ENCODE measurements around the gene GCNT2.
"Not testable (repeated sequence)": the region's sequence is repeated elsewhere in the genome, so short reads cannot be mapped to it uniquely, and the experiment has no call there.

GCNT2 gene

DNA sequence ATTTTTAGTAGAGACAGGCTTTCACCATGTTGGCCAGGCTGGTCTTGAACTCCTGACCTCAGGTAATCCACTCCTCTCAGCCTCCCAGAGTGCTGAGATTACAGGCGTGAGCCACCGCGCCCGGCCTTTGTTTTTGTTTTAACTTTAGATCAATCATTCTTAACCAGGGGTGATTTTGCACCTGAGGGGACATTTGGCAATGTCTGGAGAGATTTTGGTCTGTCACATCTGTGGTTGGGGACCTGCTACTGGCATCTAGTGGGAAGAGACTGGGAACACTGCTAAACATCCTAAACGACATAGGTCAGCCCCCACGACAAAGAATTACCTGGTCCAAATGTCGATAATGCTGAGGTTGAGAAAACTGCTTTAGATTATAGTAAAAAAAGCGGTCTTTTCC is 91.0 kb downstream of the GCNT2 start:
- H3K4me3 ChIP-seq (ENCODE audit: low read length), result no peak overlapping the region
- TF ChIP-seq, protein P1, sequence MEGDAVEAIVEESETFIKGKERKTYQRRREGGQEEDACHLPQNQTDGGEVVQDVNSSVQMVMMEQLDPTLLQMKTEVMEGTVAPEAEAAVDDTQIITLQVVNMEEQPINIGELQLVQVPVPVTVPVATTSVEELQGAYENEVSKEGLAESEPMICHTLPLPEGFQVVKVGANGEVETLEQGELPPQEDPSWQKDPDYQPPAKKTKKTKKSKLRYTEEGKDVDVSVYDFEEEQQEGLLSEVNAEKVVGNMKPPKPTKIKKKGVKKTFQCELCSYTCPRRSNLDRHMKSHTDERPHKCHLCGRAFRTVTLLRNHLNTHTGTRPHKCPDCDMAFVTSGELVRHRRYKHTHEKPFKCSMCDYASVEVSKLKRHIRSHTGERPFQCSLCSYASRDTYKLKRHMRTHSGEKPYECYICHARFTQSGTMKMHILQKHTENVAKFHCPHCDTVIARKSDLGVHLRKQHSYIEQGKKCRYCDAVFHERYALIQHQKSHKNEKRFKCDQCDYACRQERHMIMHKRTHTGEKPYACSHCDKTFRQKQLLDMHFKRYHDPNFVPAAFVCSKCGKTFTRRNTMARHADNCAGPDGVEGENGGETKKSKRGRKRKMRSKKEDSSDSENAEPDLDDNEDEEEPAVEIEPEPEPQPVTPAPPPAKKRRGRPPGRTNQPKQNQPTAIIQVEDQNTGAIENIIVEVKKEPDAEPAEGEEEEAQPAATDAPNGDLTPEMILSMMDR (conservative IDR thresholded peaks at IDR 0.05; ENCODE audit: low read depth, low read length), result no peak
- no peak for DNase-seq (ENCODE audit: low read depth)

DNA sequence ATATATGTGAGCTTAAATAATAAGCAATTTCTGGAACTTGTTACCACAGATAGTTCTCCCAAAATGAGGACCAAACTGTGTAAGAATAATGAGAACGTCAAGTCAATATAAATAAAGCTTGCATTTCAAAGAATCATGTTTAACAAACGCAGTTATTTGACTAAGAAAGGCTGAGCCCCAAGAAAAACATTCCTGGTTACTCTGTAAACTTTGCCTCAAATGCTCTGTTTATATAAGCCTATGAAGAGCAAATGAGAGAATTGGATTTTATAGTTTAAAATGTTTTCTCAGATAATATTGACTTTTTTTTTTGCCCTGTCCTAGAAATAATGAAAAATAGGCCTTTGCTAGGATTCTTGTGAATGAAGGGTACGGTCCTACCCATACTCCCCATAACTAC is 91.9 kb downstream of the GCNT2 start:
- no peak for DNase-seq (ENCODE audit: low read depth)
- H3K4me3 ChIP-seq (ENCODE audit: low read length), result no peak overlapping the region
- TF ChIP-seq, protein P1 (conservative IDR thresholded peaks at IDR 0.05; ENCODE audit: low read depth, low read length), result no peak

- H3K4me3 ChIP-seq (ENCODE audit: low read length), result no peak overlapping the region
- no peak for DNase-seq (ENCODE audit: low read depth)
- TF ChIP-seq, protein P1 (conservative IDR thresholded peaks at IDR 0.05; ENCODE audit: low read depth, low read length), result no peak
Measured at GRCh38 chr6:10613723-10614122, 92.6 kb downstream of the GCNT2 start.

DNA sequence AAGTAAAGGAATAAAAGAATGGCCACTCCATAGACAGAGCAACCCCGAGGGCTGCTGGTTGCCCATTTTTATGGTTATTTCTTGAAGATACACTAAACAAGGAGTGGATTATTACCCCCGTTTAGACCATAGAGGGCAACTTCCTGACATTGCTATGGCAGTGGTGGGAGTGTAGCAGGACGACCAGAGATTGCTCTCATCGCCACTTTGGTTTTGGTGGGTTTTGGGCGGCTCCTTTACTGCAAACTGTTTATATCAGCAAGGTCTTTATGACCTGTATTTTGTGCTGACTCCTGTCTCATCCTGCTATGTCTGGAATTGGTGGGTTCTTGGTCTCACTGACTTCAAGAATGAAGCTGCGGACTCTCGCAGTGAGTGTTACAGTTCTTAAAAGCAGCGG is 94.5 kb downstream of the GCNT2 start:
- no peak for DNase-seq (ENCODE audit: low read depth)
- no peak overlapping the region for H3K4me3 ChIP-seq (ENCODE audit: low read length)
- TF ChIP-seq, protein P1 (conservative IDR thresholded peaks at IDR 0.05; ENCODE audit: low read depth, low read length), result no peak

DNA sequence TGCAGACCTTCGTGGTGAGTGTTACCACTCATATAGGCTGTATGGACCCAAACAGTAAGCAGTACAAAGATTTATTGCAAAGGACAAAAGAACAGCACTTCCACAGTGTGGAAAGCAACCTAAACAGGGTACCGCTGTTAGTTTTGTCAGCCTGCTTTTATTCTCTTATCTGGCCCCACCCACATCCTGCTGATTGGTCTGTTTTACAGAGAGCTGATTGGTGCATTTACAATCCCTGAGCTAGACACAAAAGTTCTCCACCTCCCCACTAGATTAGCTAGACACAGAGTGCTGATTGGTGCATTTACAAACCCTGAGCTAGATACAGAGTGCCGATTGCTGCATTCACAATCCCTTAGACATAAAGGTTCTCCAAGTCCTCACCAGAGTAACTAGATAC is 95.1 kb downstream of the GCNT2 start:
- DNase-seq (ENCODE audit: low read depth); H3K4me3 ChIP-seq (ENCODE audit: low read length): not testable (repeated sequence)

DNA sequence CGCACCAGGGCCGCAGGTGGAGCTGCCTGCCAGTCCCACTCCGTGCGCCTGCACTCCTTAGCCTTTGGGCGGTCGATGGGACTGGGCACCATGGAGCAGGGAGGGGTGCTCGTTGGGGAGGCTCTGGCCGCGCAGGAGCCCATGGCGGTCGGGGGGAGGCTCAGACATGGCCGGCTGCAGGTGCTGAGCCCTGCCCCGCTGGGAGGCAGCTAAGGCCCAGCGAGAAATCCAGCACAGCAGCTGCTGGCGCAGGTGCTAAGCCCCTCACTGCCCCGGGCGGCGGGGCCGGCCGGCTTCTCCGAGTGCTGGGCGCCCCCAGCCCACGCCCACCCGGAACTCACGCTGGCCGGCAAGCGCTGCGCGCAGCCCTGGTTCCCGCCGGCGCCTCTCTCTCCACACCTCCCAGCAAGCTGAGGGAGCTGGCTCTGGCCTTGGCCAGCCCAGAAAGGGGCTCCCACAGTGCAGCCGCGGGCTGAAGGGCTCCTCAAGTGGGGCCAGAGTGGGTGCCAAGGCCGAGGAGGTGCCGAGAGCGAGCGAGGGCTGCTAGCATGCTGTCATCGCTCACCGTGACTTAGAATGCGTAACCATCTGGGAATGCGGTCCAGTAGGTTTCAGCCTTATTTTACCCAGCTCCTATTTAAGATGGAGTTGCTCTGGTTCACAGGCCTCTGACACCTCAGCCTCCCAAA is 96.0 kb downstream of the GCNT2 start:
- no peak overlapping the region for H3K4me3 ChIP-seq (ENCODE audit: low read length)
- TF ChIP-seq, protein P1 (conservative IDR thresholded peaks at IDR 0.05; ENCODE audit: low read depth, low read length), result no peak
- DNase-seq (ENCODE audit: low read depth), result no peak

DNA sequence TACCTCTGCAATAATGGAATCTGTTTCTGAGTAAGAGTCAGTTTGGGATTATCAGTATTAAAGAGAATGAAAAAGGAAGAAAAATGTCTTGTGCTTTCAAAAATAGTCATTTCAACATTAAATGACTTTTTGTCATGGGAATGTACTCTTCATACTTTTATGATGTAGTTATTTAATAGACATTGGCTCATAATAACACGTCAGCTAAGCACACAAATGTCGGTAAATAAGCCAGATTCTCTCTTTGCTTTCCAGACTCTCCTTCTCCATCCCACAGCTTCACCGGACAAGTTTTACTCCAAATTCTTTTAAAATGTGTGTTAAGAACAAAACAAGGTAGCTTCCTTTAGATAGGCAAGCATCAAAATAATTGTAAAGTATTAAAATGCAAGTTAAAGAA is 97.3 kb downstream of the GCNT2 start:
- TF ChIP-seq, protein P1 (conservative IDR thresholded peaks at IDR 0.05; ENCODE audit: low read depth, low read length), result no peak
- no peak overlapping the region for H3K4me3 ChIP-seq (ENCODE audit: low read length)
- no peak for DNase-seq (ENCODE audit: low read depth)
